OCI-LY7 (cell line): ENCODE measurements around the gene CCDC159. TPM values are rescaled to one million over a fixed set of nuclear protein-coding genes. Genes with fewer than 3 reads are reported as not detected.
"Not testable (repeated sequence)": the region's sequence is repeated elsewhere in the genome, so short reads cannot be mapped to it uniquely, and the experiment has no call there.

Source experiments
- BruUV-seq: library from RNA; stranded (reverse); fragments of 400-500 nt; replicated peaks from 2 replicates; lab custom pipeline; 2021; lab: Mats Ljungman, UMichigan
- CTCF ChIA-PET: fragments of 300-600 bp; sonication (Branson Sonifier 250); formaldehyde crosslinking; loops from one replicate; lab custom pipeline; 2022; ENCODE audit warnings: antibody characterized with exemption; ENCODE audit not compliant: unreplicated experiment; lab: Charles Lee
- POLR2A ChIA-PET: fragments of 300-600 bp; sonication (Branson Sonifier 250); formaldehyde crosslinking; loops from one replicate; lab custom pipeline; 2022; ENCODE audit warnings: antibody characterized with exemption; lab: Charles Lee
- DNase-seq: peaks from one replicate; pipeline ENCODE4 v3.0.0-alpha.2; 2015; ENCODE audit warnings: low spot score
- H2AFZ ChIP-seq: fragments of 200-600 bp; sonication (generic), shearing (Covaris generic); 2 replicates; pipeline ENCODE4 v1.6.1; 2014; ENCODE audit warnings: mild to moderate bottlenecking, antibody characterized with exemption, low read length, moderate library complexity
- H3K27ac ChIP-seq: fragments of 200-600 bp; sonication (generic); 2 replicates; pipeline ENCODE4 v1.5.1; 2014; ENCODE audit warnings: mixed run types, low read depth, mild to moderate bottlenecking, moderate library complexity, low read length, inconsistent platforms; ENCODE audit not compliant: poor library complexity, severe bottlenecking
- H3K36me3 ChIP-seq: fragments of 200-600 bp; sonication (generic); 2 replicates; pipeline ENCODE4 v1.6.1; 2014; ENCODE audit warnings: mild to moderate bottlenecking, antibody characterized with exemption, low read length, moderate library complexity, mixed read lengths; ENCODE audit not compliant: insufficient read depth
- H3K4me1 ChIP-seq: fragments of 200-600 bp; sonication (generic); 2 replicates; pipeline ENCODE4 v1.5.1; 2014; ENCODE audit warnings: mild to moderate bottlenecking, low read length; ENCODE audit not compliant: insufficient read depth, poor library complexity, severe bottlenecking
- H3K4me2 ChIP-seq: fragments of 200-600 bp; sonication (generic); 2 replicates; pipeline ENCODE4 v1.6.1; 2014; ENCODE audit warnings: mild to moderate bottlenecking, low read length
- H3K4me3 ChIP-seq: fragments of 200-600 bp; sonication (generic); 2 replicates; pipeline ENCODE4 v1.5.1; 2014; ENCODE audit warnings: mild to moderate bottlenecking, low read depth, low read length; ENCODE audit not compliant: poor library complexity, severe bottlenecking
- H3K79me2 ChIP-seq: fragments of 200-600 bp; sonication (generic); 2 replicates; pipeline ENCODE4 v1.6.1; 2016; ENCODE audit warnings: low read depth, mild to moderate bottlenecking, low read length, moderate library complexity, mixed read lengths; ENCODE audit not compliant: insufficient read depth
- H3K9me2 ChIP-seq: fragments of 200-600 bp; sonication (generic); 2 replicates; pipeline ENCODE4 v1.6.1; 2016; ENCODE audit warnings: mild to moderate bottlenecking, low read length, mixed read lengths; ENCODE audit not compliant: insufficient read depth
- H3K9me3 ChIP-seq: fragments of 200-600 bp; sonication (generic); 2 replicates; pipeline ENCODE4 v1.6.1; 2014; ENCODE audit warnings: mild to moderate bottlenecking, mixed run types, low read length, mixed read lengths
- H4K20me1 ChIP-seq: fragments of 200-600 bp; sonication (generic); 2 replicates; pipeline ENCODE4 v1.6.1; 2014; ENCODE audit warnings: mild to moderate bottlenecking, antibody characterized with exemption, low read length, moderate library complexity, mixed read lengths; ENCODE audit not compliant: insufficient read depth
- EZH2phosphoT487 ChIP-seq: fragments of 200-600 bp; sonication (generic); IDR thresholded peaks from 2 replicates; pipeline ENCODE4 v1.6.1; 2018; ENCODE audit warnings: low read depth, borderline replicate concordance, mild to moderate bottlenecking, mixed run types, antibody characterized with exemption, low read length, moderate library complexity, mixed read lengths
- intact Hi-C: fragments of 100-400 bp; cut with micrococcal nuclease; formaldehyde crosslinking; loops from one replicate; pipeline ENCODE4 v1.10.0; 2022; ENCODE audit not compliant: unreplicated experiment
- total RNA-seq, 2 experiments: library from RNA; depleted of rRNA in 1 of 2; stranded (reverse); fragments of >200 nt in 1 of 2; shearing (Covaris generic) in 1 of 2; gene quantifications; 2 replicates each; pipeline ENCODE4 v1.2.3, GENCODE V29; 2014 to 2022
- TF ChIP-seq, protein P1 (sequence below): fragments of 200-600 bp; sonication (generic); conservative IDR thresholded peaks from 2 replicates; pipeline ENCODE4 v1.5.1; 2014; ENCODE audit warnings: mild to moderate bottlenecking, antibody characterized with exemption, low read length, moderate library complexity, mixed read lengths

The CCDC159 gene
- total RNA-seq, 2 experiments from 2014 or later = 13.3 to 18.9 TPM

GRCh38 chr19:11331502-11331901 is 14.8 kb upstream of the CCDC159 start:
- Histone ChIP-seq H3K9me3 (no peaks in the 10 kb centered on the region), H3K36me3 (no peaks in the 10 kb centered on the region), H3K4me2 (no peak overlapping the region), H2AFZ (no peak overlapping the region), H3K27ac (no peak overlapping the region), H3K4me1 (no peaks in the 10 kb centered on the region), H3K79me2 (no peaks in the 10 kb centered on the region), H4K20me1 (no peaks in the 10 kb centered on the region), H3K4me3 (no peak overlapping the region), H3K9me2 (no peaks in the 10 kb centered on the region)
- ChIA-PET CTCF (no interaction called here), POLR2A (no interaction called here)
- BruUV-seq = no TSS peak
- intact Hi-C loops = no loop called here
- TF ChIP-seq EZH2phosphoT487 = no peak
- TF ChIP-seq, protein P1, sequence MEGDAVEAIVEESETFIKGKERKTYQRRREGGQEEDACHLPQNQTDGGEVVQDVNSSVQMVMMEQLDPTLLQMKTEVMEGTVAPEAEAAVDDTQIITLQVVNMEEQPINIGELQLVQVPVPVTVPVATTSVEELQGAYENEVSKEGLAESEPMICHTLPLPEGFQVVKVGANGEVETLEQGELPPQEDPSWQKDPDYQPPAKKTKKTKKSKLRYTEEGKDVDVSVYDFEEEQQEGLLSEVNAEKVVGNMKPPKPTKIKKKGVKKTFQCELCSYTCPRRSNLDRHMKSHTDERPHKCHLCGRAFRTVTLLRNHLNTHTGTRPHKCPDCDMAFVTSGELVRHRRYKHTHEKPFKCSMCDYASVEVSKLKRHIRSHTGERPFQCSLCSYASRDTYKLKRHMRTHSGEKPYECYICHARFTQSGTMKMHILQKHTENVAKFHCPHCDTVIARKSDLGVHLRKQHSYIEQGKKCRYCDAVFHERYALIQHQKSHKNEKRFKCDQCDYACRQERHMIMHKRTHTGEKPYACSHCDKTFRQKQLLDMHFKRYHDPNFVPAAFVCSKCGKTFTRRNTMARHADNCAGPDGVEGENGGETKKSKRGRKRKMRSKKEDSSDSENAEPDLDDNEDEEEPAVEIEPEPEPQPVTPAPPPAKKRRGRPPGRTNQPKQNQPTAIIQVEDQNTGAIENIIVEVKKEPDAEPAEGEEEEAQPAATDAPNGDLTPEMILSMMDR = no peak
- no peak for DNase-seq

DNA sequence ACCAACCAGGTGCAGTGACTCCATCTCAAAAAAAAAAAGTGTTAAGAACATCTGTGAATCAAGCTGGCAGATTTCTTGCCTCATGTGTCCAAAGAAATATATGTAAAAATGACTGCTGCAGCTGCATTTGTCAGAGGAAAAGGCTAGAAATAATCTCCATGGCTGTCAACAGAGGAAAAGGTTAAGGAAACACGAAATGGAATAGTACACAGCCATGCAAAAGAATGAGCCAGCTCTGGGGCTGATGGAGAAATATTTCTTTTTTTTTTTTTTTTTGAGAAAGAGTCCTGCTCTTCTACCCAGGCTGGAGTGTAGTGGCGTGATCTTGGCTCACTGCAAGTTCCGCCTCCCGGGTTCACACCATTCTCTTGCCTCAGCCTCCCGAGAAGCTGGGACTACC is 13.5 kb upstream of the CCDC159 start:
- Histone ChIP-seq H3K79me2 (no peaks in the 10 kb centered on the region), H3K4me2 (no peak overlapping the region), H3K27ac (no peak overlapping the region), H3K4me1 (no peaks in the 10 kb centered on the region), H3K9me2 (no peaks in the 10 kb centered on the region), H3K4me3 (no peak overlapping the region), H2AFZ (no peak overlapping the region), H3K36me3 (no peaks in the 10 kb centered on the region), H4K20me1 (no peaks in the 10 kb centered on the region), H3K9me3 (no peaks in the 10 kb centered on the region)
- intact Hi-C loops = no loop called here
- TF ChIP-seq, protein P1 = no peak
- TF ChIP-seq EZH2phosphoT487 = no peak
- no peak for DNase-seq
- POLR2A ChIA-PET = interaction anchor here (0.7 kb wide), 1 partner anchor 42 kb away, joined by 5 read pairs; no protein-coding TSS in a partner anchor
- CTCF ChIA-PET = no interaction called here
- BruUV-seq = no TSS peak

GRCh38 chr19:11333838-11334237 is 12.5 kb upstream of the CCDC159 start:
- DNase-seq, POLR2A ChIA-PET, H3K4me2 ChIP-seq, H3K79me2 ChIP-seq, H3K36me3 ChIP-seq, BruUV-seq, intact Hi-C loops, CTCF ChIA-PET, H4K20me1 ChIP-seq, H3K9me3 ChIP-seq, H3K27ac ChIP-seq, H3K4me1 ChIP-seq, H2AFZ ChIP-seq, H3K9me2 ChIP-seq, H3K4me3 ChIP-seq: not testable (repeated sequence)
